ENCODE data around the gene SMC1B.
"Not testable (repeated sequence)": the region's sequence is repeated elsewhere in the genome, so short reads cannot be mapped to it uniquely, and the experiment has no call there.

Gene SMC1B

DNA sequence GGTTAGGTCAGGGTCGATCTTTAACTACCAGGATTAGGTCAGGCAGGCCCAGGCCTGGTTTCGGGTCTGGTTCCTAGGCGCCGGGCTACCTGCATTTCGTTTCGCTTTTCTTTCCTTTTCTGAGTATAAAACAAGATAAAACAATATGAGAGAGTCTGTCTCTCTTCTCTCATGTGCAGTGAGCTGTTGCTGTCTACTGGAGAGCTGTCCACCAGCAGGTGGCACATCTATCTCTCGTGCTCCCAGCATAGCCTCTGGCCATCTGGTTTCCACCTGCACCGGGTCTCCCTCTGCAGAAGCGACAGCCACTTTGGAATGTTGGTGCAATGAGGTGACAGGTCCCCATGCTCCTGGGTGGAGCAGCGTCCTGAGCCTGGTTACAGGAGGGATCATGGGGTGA, 27.7 kb upstream of the SMC1B start:
- DNase-seq, result peak; percentile 63

DNA sequence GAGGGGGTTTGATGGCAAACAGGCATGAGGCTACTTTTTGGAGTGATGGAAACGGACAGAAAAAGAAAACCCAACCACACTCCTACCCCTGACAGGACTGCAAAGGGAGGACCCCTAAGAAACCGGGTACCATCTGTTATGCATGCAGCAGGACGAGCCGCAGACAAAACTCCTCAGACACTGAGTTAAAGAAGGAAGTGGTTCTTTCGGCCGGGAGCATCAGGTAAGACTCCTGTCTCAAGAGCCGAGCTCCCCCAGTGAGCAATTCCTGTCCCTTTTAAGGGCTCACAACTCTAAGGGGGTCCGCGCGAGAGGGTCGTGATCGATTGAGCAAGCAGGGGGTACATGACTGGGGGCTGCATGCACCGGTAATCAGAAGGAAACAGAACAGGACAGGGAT, 27.3 kb upstream of the SMC1B start:
- DNase-seq, result not testable (repeated sequence)

DNA sequence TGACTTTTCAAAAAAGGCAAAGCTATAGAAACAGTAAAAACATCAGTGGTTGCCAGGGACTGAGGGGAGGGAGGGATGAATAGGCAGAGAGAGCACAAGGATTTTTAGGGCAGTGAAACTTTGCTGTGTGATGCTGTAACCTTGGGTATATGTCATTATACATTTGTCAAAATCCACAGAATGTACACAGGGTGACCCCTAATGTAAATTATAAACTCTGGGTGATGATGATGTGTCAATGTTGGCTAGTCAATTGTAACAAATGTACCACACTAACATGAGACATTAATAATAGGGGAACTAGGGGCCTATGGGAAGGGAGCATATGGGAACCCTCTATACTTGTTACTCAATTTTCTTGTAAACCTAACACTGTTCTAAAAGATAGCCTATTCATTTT, 24.9 kb upstream of the SMC1B start:
- DNase-seq, result no peak

DNA sequence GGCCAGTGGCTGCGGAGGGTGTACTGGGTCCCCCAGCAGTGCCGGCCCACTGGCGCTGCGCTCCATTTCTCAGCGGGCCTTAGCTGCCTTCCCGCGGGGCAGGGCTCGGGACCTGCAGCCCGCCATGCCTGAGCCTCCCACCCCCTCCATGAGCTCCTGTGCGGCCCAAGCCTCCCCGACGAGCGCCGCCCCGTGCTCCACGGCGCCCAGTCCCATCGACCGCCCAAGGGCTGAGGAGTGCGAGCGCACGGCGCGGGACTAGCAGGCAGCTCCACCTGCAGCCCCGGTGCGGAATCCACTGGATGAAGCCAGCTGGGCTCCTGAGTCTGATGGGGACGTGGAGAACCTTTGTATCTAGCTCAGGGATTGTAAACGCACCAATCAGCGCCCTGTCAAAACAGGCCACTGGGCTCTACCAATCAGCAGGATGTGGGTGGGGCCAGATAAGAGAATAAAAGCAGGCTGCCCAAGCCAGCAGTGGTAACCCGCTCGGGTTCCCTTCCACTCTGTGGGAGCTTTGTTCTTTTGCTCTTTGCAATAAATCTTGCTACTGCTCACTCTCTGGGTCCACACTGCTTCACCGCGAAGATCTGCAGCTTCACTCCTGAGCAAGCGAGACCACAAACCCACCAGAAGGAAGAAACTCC, 23.6 kb upstream of the SMC1B start:
- not testable (repeated sequence) for DNase-seq

DNA sequence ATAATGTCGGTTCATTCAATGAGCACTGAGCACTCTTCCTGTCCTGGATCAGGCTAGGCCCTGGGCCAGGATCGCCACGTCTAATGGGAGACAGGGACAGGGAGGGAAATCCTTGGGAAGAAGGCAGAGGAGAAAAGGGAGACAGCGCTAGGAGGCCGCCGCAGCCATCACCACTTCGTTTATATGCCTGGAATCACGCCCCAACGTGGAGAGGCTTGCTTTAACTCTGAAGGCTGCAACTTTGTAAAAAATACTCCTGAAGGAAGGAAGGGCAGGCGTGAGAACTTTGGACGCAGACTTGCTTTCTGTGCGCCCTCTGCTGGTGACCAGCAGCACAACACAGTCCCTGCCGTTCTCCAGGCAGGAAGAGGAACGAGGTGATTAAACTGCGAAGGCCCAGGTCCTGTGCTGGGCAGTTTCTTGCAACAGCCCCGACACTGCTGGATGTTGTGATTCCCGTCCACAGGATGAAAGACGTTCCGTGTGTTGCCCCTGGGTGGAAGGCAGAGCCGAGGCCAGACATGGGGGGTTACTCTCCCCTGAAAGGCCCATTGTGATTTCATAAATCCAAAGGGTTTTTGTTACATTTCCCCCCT, 22.2 kb upstream of the SMC1B start:
- peak; percentile 88 for DNase-seq

DNA sequence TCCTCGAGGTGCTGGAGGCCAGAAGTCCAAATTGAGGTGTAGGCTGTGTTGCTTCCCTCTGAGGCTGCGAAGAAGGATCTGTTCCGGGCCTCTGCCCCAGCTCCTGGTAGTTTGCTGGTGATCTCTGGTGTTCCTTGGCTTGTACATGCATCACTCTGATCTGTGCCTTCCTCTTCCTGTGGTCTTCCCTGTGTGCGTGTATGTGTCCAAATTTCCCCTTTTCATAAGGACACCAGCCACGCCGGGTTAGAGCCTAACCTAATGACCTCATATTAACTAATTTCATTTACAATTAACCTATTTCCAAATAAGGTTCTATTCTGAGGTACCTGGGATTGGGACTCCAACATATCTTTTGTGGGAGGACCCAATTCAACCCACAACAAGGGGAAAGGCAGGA, 21.6 kb upstream of the SMC1B start:
- DNase-seq, result no peak

DNA sequence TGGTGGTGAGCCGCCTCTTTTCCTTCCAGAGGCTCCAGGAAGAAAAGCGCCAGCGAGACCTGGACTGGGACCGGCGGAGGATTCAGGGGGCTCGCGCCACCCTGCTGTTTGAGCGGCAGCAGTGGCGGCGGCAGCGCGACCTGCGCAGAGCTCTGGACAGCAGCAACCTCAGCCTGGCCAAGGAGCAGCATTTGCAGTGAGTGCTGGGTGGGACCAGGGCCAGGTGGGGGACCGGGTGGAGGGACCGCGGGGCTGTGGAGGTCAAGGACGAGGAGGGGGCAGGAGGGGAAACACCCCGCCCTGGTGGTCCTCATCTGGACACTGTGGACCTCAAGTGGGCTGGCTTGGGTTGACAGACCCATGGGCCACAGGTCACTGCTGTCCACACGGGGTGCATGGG, 17.5 kb upstream of the SMC1B start:
- DNase-seq, result no peak

DNA sequence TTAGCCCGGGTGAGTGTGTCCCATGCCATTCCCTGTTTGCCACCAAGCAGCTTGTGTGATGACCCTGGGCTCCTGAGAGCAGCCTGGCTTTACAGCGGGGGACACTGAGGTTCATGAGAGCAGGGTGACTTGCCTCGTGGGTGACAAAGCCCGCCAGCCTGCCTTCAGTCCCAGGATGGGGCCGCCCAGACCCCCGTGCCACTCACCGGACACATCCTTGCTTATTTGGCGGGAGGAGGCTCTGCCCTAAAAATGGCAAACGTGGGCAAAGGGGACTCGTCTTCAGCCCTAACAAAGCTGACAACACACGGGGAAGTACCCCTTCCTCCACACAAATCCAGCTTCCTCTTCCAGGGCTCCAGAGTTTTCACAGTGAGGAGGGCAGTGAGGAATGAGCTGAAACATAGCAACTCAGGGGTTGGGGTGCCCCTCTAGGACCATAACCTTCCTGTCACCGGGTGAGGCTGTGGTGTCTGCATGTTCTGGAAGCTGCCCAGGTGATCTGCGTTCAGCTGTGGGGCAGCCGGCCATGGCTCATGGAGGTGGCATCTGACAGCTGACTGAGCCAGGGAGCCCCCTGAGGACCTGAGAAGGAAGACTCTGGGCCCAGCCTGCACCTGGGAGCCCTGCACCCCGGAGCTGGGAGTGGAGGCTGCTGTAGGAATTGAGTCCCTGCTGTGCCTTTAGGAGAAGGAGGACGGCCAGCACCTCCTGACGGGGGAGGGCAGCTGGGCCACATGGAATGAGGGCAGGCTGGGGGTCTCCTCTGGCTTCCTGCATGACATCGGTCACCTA, 16.8 kb upstream of the SMC1B start:
- no peak for DNase-seq

DNA sequence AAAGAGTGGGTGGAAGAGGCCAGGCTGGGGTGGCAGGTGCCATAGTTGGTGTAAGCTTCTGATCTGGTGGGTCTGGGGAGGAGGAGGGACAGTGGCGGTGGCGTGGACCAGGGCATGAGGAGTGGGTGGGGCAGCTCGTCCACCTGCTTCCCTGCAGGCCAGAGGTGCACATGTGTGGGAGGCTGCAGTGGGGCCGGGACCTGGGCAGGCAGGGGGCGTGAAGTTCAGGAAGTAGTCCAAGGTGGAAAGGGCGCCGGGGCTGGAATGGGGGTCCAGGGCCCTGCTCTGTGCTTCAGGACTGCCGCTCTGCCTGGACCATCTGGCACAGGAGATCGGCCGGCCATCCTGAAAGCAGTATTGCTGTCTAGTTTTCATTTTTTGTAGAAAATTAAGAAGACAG, 16.0 kb upstream of the SMC1B start:
- DNase-seq, result no peak

DNA sequence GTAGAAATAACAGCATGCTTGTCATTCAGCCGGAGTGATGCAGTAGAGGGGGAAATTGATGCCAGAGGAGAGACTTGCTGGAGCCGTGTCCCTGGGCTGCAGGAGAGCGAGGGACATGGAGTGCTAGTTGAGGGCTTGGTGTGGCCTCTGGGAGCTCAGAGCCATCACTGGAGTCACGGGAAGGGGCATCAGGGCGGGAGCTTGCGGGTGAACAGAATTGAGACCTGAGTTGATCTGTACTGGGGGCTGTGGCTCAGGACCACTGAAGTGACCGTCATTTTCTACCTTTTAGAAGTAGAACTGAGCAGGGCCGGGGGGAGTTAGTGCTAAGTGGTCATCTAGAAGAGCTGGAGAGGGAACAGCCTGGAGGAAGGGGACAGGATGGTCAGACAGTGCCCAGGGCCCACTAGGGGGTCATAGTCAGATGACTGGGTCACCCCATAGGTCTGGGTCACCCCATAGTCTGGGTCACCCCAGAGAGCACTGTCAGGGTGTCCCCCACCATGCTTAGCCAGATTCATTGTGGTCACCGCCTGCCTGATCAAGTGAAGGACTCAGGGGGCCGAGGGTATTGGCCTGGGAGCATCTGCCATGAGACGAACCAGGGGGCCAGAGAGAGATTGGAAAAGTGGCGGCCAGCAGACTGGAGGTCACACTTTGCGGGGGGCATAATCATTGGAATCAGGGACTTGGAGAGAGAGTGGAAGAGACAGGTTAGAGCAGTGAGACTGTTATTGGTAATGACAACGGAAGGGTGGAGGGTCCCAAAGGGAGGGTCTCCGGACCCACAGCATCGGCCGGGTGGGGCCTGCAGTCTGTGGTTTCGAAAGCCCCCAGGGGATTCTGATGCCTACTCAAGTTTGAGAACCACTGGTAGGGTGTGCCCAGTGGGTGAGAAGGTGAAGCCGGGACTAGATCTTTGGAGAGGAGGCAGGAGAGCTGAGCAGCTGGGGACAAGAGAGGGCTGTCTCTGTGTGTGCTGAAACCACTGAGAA, 15.3 kb upstream of the SMC1B start:
- DNase-seq, result no peak

DNA sequence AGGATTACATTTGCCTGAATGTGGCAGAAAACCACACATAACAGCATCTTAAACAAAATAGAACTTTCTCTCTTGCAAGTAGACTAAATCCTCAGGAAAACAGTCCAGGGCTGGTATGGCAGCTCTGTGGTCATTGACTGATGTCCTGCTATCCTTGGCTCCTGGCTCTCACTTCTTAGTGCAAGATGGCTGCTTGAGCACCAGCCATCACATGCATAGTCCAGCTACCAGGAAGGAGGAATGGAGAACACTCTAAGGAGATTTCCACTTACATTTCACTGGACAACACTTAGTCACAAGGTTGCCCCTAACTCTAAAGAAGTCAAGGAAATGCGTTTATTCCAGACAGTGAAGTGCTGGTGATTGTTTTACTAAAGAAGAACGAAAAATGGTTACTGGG, 13.7 kb upstream of the SMC1B start:
- no peak for DNase-seq

DNA sequence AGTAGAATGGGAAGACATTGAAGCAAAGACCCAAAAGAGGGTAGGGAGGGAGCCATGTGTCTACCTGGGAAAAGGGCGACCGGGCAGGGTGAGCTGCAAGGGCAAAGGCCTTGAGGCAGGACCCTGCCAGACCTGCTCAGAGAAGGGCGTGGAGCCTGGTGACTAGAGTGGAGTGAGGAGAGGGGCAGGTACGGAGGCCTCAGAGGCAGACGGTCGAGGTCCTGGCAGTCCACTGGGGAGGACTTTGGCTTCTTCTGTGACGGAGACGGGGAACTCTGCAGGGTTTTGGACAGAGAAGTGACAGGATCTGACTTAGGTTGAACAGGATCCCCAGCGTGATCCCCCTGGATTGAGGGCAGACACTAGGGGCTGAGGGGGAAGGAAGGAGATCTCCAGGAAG, 13.0 kb upstream of the SMC1B start:
- DNase-seq, result no peak

DNA sequence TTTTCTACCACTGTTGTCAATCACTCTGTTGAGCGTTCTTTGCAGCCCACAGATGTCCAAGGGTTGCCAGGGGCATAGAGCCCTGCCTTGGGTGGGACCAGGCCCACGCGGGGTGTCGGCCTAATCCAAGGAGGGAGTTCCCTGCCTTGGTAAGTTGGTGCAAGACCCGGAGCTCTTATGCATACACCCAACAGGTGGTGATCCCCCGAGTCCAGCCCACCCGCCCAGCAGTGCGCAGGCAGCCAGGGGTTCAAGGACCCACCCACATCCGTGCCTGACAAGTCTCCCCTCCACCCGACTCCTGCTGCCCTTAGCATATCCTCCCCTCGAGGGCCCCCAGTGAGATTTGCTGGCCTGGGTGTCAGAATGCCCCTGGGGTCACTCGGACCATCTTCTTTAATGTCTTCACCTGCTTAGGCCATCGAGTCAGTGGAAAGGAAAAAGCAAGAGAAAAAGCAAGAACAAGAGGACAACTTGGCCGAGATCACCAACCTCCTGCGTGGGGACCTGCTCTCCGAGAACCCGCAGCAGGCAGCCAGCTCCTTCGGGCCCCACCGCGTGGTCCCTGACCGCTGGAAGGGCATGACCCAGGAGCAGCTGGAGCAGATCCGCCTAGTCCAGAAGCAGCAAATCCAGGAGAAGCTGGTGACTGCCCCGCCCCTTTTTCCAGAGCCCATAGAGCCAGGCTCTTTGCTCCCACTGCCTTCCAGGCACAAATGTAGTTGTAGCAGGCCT, 12.3 kb upstream of the SMC1B start:
- DNase-seq, result no peak

DNA sequence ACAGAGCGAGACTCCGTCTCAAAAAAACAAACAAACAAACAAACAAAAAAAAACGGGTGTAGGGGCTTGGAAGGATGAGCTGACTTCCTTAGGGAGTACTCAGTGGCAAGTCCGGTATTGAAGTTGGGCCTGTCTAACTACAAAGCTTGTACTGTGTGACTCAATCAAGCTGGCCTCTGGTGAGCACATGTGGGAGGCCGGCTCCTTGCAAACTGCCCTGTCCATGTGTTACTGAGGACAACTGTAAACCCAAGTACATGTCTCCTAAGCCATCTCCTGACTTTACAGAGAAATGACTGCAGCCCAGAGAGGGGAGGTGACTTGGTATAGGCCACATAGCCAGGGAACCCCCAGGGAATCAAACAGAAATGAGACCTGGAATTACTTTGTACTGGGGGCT, 11.7 kb upstream of the SMC1B start:
- no peak for DNase-seq

DNA sequence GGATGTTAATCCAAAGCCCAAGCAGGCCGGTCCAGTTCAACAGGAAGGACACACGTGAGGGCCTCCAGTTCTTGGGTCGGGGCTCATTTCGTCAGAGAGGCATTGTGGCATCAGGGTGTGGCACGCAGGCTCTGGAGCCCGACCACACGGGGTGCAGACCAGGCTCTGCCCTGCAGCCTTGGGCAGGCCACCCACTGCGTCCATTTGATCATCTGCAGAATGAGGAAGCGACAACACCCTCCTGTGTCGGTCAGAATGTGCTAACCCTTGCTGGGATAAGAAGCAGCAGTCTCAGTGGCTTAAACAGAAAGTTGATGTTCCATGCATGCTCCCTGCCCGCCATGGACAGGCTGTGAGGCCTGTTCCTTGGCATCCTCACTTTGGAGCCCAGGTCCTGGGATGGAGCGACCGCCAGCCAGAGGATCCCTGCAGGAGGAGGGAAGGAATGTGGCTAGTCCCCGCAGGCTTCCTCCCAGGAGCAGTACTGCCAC, 10.9 kb upstream of the SMC1B start:
- DNase-seq, result no peak

DNA sequence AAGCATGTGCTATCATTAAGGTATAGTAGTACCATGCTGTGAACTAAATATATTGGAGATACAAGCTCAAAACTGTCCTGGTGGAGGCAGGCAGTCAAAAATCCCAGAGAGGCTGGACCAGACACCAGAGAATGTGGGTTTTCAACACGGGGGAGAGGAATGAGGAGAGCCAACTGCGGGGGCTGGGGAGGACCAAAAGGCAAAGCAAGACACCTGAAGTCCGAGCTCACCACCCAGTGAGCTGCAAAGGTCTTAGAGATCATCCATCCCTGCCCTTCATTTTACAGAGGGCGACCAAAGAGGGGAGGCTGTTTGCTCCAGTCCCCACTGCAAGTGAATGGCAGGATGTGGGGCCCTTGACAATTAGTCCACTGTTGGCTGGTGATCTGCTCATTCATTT, 10.1 kb upstream of the SMC1B start:
- no peak for DNase-seq

DNA sequence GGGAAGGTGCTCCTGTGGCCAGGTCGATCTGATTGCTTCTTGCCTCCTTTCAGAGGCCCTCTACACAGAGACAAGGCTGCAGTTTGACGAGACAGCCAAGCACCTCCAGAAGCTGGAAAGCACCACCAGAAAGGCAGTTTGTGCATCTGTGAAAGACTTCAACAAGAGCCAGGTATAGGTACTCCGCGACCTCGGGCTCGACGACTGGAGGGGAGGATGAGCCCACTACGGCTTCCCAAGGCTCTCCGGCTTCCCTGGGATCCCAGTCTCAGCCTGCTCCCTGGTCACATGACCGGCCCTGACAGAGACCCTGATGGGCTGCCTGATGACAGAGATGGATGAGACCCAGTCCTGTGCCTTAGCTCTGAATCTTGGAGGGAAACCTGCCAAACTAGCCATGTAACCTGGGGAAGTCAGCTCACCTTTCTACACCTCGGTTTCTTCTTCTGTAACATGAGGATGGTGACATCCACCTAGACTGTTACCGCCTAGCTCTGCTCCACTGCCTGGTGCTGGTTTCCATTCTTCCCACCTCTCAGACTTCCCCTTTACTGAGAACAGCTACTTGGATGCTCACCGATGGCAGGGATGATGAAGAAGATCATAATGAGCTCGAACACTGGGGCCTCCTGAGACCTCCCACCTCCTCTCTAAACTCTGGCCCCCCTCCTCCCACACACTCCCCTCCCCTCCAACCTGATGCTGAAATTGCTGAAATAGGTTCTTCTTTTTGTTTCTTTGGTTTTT, 9.0 kb upstream of the SMC1B start:
- no peak for DNase-seq

DNA sequence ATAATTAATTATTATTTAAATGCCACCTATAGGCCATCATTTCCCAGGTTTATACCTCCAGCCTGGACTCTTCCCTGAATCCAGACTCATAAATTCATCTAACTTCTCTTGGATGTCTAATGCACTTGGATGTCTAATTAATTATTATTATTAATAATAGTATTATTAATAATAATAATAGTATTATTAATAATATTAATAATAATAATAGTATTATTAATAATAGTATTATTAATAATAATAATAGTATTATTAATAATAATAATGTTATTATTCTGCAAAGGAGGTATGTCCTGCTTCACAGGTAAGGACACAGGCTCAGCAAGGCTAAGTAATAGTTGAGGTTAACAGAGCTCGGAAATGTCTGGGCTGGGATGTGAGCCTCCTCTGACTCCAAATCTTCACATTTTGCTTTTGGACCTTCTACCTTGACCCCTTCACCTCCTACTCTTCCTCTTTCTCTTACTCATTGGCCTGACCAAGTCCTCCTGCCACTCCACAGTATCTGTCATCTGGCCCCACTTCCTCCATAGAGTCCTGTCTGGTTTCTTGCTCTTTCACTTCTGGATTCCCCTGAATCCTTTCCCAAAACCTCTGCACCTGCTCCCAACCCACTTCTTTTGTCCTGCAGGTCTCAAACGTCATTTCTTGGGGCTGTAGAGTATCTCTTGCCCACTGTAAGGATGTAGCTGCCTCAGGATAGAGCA, 8.1 kb upstream of the SMC1B start:
- no peak for DNase-seq

DNA sequence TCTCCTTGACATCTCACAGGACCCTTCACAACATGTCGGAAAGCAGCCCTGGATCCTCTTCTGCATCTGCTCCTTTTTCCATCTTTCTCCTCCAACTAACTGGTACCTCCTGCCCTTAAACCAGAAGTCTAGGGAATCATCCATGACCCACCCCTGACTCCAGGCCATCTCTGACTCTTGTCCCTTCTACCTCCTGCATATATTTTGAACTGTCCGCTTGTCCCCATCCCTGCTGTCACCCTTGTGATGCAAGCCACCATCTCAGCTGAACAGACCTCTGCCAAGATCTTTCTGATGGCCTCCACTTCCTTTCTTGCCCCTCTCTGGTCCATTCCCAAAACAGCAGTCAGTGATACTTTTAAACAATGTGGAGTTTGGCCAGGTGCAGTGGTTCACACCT, 7.1 kb upstream of the SMC1B start:
- no peak for DNase-seq

DNA sequence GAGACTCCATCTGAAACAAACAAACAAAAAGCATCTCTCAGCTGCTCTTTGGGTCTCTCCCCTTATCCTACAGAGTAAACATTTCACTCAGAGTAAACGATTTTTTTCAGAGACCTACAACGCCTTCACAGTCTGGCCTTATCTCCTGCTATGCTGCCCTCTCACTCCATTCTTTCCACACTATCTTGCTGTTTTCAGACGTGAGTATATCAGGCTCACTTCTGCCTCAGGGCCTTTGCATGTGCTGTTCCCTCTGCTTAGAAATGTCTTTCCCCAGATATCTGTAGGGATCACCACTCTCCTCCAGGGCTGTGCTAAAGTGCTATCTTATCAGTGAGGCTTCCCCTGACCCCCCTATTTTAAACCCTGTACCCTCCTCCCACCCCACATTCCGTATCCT, 6.6 kb upstream of the SMC1B start:
- DNase-seq, result no peak

DNA sequence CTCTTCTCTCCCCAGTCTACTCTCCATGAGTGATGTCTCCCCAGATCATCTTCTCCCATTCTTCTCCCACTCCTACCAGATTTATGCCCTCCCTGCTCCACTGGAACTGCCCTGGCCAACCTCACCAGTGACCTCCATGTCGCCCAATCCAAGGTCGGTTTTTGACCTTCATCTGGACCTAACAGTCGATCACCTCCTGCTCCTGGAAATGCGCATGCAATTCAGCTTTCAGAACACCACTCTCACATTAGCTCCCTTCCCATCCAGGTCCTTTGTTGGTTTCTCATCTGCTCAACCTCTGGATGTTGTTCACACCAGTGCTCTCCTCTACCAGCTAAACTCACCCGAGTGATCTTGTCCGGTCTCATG, 5.4 kb upstream of the SMC1B start:
- no peak for DNase-seq
